ENCODE data around the gene IL17A. TPM values are rescaled to one million over a fixed set of nuclear protein-coding genes. Genes with fewer than 3 reads are reported as not detected.

The IL17A gene
- total RNA-seq, 2 donors from 2014 or later = not detected

GRCh38 chr6:52142556-52142955 lies 43.6 kb upstream of the IL17A start:
- Histone ChIP-seq H3K4me3 (no peak overlapping the region), H3K36me3 (no peaks in the 10 kb centered on the region), H3K27me3 (replicated peaks; ENCODE audit: insufficient read depth) (no peaks in the 10 kb centered on the region), H3K27ac (no peak overlapping the region), H3K4me1 (ENCODE audit: control insufficient read depth in 1 of 2, low read depth in 2 of 2) (peaks cover 0 to 15% of the 10 kb centered on the region in 2 donors), H3K9me3 (no peaks in the 10 kb centered on the region)
- DNase-seq (ENCODE audit: low spot score) = no peak
- TF ChIP-seq, protein P1, sequence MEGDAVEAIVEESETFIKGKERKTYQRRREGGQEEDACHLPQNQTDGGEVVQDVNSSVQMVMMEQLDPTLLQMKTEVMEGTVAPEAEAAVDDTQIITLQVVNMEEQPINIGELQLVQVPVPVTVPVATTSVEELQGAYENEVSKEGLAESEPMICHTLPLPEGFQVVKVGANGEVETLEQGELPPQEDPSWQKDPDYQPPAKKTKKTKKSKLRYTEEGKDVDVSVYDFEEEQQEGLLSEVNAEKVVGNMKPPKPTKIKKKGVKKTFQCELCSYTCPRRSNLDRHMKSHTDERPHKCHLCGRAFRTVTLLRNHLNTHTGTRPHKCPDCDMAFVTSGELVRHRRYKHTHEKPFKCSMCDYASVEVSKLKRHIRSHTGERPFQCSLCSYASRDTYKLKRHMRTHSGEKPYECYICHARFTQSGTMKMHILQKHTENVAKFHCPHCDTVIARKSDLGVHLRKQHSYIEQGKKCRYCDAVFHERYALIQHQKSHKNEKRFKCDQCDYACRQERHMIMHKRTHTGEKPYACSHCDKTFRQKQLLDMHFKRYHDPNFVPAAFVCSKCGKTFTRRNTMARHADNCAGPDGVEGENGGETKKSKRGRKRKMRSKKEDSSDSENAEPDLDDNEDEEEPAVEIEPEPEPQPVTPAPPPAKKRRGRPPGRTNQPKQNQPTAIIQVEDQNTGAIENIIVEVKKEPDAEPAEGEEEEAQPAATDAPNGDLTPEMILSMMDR (IDR thresholded peaks at IDR 0.05) = no peak
- ATAC-seq (ENCODE audit: insufficient number of reproducible peaks, low FRiP score, low read depth) = no peak

DNA sequence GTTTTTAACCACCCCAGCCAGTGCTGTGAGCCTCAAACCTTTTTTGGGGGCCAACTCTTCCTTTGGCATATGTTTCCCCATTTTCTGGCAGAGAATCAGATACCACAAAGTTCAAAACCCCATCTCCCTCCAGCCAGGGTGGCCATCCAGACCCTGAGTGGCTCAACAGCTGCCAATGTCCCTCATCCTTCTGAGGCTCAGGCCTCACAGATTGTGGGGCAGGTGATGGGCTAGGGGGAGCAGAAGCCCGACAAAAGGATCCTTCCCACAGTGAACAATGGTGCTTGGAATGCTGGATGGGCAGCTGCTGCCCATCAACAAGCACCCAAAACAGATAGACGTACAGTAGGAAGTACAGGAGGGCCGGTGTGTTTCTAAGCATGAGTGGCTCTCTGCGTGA lies 42.6 kb upstream of the IL17A start:
- DNase-seq (ENCODE audit: low spot score) (no peak), ATAC-seq (ENCODE audit: insufficient number of reproducible peaks, low FRiP score, low read depth) (no peak)
- H3K27me3 ChIP-seq (replicated peaks; ENCODE audit: insufficient read depth) = no peaks in the 10 kb centered on the region
- H3K4me1 ChIP-seq (ENCODE audit: control insufficient read depth in 1 of 2, low read depth in 2 of 2) = peaks cover 0 to 15% of the 10 kb centered on the region in 2 donors
- H3K9me3 ChIP-seq = no peaks in the 10 kb centered on the region
- no peaks in the 10 kb centered on the region for H3K36me3 ChIP-seq
- TF ChIP-seq, protein P1 (IDR thresholded peaks at IDR 0.05) = no peak
- H3K27ac ChIP-seq = no peak overlapping the region
- no peak overlapping the region for H3K4me3 ChIP-seq

DNA sequence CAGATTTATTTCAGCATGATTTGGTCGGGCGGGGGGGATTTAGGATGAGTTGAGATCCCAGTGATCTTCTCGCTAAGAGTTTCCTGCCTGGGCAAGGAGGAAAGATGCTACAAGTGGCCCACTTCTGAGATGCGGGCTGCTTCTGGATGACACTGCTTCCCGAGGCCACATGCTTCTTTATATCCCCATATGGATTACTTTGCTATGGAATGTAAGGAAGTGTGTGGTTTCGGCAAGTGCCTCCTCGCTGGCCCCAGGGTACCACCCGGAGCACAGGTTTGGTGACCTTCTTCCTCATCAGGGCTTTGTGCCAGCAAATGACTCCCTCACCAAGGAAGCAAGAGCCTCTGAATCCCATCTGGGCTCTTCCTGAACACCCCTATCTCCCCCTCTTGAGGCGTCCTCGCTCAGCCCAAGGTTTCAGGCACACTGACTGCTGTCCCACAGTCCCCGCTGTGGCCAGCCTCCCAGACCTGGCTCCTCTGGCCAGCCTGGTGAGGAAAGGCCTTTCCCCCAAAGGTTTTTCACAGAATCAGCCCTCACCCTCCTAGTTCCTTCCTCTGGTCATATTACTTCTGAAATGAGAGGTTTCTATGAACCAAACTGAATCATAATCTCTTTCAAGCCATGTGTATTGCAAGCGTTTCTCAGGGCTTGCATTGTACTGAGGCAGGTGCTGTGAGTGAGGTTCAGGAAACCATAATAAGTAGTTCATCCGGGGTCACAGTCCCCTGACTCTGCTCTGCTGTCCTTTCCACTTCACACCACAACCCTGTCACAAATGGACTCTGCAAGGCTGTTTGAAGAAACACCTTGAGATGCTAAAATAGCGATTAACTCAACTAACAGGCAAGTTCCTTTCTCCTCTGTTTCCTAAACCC lies 41.7 kb upstream of the IL17A start:
- no peaks in the 10 kb centered on the region for H3K27me3 ChIP-seq (replicated peaks; ENCODE audit: insufficient read depth)
- H3K27ac ChIP-seq = no peak overlapping the region
- TF ChIP-seq, protein P1 (IDR thresholded peaks at IDR 0.05) = no peak
- no peaks in the 10 kb centered on the region for H3K9me3 ChIP-seq
- H3K4me1 ChIP-seq (ENCODE audit: control insufficient read depth in 1 of 2, low read depth in 2 of 2) = peaks cover 0 to 12% of the 10 kb centered on the region in 2 donors
- no peaks in the 10 kb centered on the region for H3K36me3 ChIP-seq
- DNase-seq (ENCODE audit: low spot score) = no peak
- H3K4me3 ChIP-seq = no peak overlapping the region
- no peak for ATAC-seq (ENCODE audit: insufficient number of reproducible peaks, low FRiP score, low read depth)

- Histone ChIP-seq H3K9me3 (no peaks in the 10 kb centered on the region), H3K27ac (no peak overlapping the region), H3K27me3 (replicated peaks; ENCODE audit: insufficient read depth) (no peaks in the 10 kb centered on the region), H3K36me3 (no peaks in the 10 kb centered on the region), H3K4me3 (no peak overlapping the region), H3K4me1 (ENCODE audit: control insufficient read depth in 1 of 2, low read depth in 2 of 2) (no peaks in the 10 kb centered on the region)
- DNase-seq (ENCODE audit: low spot score) (no peak), ATAC-seq (ENCODE audit: insufficient number of reproducible peaks, low FRiP score, low read depth) (no peak)
- TF ChIP-seq, protein P1 (IDR thresholded peaks at IDR 0.05) = no peak
Observed at GRCh38 chr6:52146851-52147445, 39.2 kb upstream of the IL17A start.

DNA sequence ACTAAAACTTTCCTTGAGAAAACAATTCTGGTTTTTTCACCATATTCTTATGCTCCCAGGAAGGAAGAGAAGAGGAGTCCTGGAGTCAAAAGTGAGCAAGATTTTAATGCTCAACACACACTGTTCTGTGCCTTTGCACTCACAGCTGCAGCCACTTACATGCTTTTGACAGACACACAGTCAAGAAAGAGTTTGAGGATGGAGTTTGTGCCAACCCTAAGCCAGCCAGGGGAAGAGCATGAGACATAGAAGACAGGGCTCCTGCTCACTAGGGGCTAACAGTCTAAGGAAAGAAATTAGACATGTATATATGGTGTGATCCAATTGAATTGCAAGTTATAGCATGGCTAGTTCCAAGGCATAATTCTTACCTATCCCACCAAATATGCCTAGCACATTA lies 37.1 kb upstream of the IL17A start:
- H3K4me1 ChIP-seq (ENCODE audit: control insufficient read depth in 1 of 2, low read depth in 2 of 2) = no peaks in the 10 kb centered on the region
- H3K27me3 ChIP-seq (replicated peaks; ENCODE audit: insufficient read depth) = no peaks in the 10 kb centered on the region
- TF ChIP-seq, protein P1 (IDR thresholded peaks at IDR 0.05) = no peak
- no peak overlapping the region for H3K4me3 ChIP-seq
- H3K9me3 ChIP-seq = no peaks in the 10 kb centered on the region
- H3K27ac ChIP-seq = no peak overlapping the region
- ATAC-seq (ENCODE audit: insufficient number of reproducible peaks, low FRiP score, low read depth) (no peak), DNase-seq (ENCODE audit: low spot score) (no peak)
- H3K36me3 ChIP-seq = no peaks in the 10 kb centered on the region

All from thoracic aorta (tissue), 2 donors.